ENCODE data around the gene DNASE1. TPM values are rescaled to one million over a fixed set of nuclear protein-coding genes. Genes with fewer than 3 reads are reported as not detected.

Gene DNASE1, protein sequence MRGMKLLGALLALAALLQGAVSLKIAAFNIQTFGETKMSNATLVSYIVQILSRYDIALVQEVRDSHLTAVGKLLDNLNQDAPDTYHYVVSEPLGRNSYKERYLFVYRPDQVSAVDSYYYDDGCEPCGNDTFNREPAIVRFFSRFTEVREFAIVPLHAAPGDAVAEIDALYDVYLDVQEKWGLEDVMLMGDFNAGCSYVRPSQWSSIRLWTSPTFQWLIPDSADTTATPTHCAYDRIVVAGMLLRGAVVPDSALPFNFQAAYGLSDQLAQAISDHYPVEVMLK
- total RNA-seq = 29.8 and 44.8 TPM in 2 replicates

DNA sequence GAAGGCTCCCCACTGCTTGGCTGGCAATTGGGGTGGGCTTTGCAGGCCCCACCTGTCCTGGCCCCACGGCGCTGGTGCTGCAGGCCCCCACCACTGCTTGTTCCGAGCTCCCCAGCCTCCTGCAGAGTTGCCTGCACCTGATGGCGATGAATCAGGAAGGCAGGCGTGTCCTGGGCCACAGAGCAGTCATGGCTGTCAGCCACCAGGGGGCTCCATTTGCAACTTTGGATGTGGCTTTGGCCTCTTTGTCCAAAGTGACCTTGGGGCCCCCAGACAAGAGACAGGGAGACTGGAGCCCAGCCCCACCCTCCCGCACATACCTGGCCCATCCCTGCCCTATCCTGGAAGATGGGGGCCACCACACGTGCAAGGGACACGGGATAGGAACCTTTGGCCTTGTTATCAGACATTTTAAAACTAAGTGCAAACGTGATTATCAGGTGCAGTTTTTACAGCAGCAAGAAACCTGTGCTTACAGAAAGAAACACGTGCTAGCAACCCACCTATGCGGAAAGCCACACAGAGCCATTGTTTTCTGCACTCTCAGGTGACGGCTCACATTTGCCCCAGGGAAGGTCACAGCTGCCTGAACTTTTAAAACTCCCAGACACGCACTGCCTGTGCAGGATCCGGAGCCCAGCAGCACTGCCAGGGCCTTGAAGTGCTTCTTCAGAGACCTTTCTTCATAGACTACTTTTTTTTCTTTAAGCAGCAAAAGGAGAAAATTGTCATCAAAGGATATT is at the start of gene DNASE1:
TSS of gene DNASE1 (plus strand) at position 443 of the 743 bp plus-strand sequence. CDS start 683 bp downstream, outside the sequence.

DNA sequence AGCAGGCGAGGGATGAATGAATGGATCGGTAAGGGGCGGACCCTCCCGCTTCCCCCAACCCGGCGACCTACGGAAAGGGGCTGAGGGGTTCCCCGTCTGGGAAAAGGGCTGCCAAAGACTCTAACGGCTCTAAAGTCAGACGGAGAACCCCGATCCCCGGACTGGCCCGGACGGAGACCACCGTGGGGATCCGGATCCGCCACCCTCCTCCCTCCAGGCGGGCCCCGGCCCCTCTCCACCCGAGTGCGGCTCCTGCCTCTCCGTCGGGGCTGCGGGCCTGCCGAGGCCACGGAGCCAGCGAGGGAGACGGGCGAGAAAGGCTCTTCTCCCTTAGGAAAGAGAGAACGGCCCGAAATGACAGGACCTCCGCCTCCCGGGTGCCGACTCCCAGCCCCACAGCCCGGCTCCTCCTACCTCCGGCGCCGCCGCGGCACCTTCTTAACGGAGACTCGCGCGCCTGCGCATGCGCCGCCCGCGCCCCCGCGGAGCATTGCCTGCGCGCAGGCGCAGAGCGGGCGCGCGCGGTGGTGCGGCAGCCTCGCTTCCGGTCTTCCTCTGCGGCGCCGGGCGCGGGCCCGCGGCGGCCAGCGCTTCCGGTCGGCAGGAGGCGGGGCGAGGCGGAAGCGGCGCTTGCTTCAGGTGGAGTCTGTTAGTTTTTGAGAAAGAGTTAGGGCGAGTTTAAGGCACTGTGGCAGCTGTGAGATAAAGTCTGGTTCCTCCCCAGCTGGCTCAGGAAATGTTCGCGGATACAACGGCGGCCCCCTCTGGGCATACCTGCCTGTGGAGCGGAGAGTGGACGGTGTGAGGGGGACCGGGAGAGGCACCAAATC is 43.1 kb upstream of the DNASE1 start, which contains the start of gene SLX4:
TSS of gene SLX4 (minus strand) at position 461 of the 830 bp plus-strand sequence. CDS start 2,642 bp downstream, outside the sequence.

Other genes with a start within 250 kb of the DNASE1 start
- gene ZNF597, start 211.2 kb upstream of the DNASE1 start, total RNA-seq = 1.2 and 2.3 TPM in 2 replicates
- gene NAA60, start 211.0 kb upstream of the DNASE1 start, total RNA-seq = 20.0 and 30.6 TPM in 2 replicates
- gene C16orf90, start 159.2 kb upstream of the DNASE1 start, total RNA-seq = not detected in 2 replicates
- gene CLUAP1, start 153.7 kb upstream of the DNASE1 start, total RNA-seq = 8.8 and 18.8 TPM in 2 replicates
- gene NLRC3, start 77.3 kb upstream of the DNASE1 start, total RNA-seq = 0.39 TPM in 1 of 2 replicates, not detected in the other
- gene SLX4, start 43.1 kb upstream of the DNASE1 start, total RNA-seq = 4.3 and 6.2 TPM in 2 replicates
- 54.6 and 68.6 TPM in 2 replicates for gene TRAP1, start 62.8 kb downstream of the DNASE1 start, total RNA-seq
- gene CREBBP, start 226.0 kb downstream of the DNASE1 start, total RNA-seq = 21.4 and 41.2 TPM in 2 replicates

Data from placental epithelial cell (primary cell).